ENCODE measurements around the gene TIMP4.

- TF ChIP-seq POLR2A (IDR thresholded peaks at IDR 0.05; ENCODE audit: low read depth, low read length) (no peak), POLR2AphosphoS5 (IDR thresholded peaks at IDR 0.05; ENCODE audit: low read depth, low read length) (no peak), TAF1 (IDR thresholded peaks at IDR 0.05; ENCODE audit: borderline replicate concordance, low read depth, low read length) (no peak)
Measured at GRCh38 chr3:12197475-12197874, 38.8 kb upstream of the TIMP4 start.

All from GM12892 (cell line).